ENCODE data around the gene COL4A4.

The COL4A4 gene

GRCh38 chr2:227029426-227030105, 134.4 kb downstream of the COL4A4 start:
- no peak for DNase-seq

GRCh38 chr2:227025510-227025909, 138.5 kb downstream of the COL4A4 start:
- no peak for DNase-seq

DNA sequence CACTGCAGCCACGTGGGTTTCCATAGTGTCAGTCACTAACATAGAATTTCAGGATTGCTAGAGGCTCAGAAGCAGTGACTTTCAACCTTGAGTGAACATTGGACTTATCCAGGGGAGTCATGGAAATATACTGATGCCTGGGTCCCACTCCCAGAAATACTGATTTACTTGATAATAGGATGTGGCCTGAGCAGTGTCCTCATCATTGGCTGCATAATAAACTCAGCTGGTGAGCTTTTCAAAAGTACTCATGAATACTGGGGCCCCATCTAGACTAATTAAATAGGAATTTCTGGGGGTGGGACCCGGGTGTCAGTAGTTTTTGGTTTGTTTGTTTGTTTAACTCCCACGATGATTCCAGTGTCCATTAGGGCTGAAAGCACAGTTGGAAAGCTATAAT, 141.4 kb downstream of the COL4A4 start:
- DNase-seq, result no peak

- no peak for DNase-seq
Measured at GRCh38 chr2:227020416-227020815, 143.6 kb downstream of the COL4A4 start.

GRCh38 chr2:227016894-227017293, 147.1 kb downstream of the COL4A4 start:
- no peak for DNase-seq

DNA sequence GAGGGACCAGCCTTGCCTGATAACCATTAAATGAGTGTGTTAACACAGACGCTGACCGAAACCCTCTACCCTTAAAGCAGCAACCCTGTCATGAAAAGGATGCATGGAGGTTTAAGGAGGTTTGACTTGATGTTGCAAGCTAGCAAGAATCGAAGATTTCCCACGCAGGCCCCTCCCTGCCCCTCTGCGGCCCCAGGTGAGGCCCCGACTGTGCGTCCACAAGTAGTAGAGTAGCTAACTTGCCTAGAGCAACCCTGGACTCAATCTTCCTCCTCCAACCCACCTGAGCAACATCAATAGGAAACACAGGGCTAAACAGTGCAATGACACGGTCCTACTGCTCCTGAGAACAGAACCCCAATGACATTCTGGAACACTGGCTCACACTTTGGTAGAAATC, 150.1 kb downstream of the COL4A4 start:
- no peak for DNase-seq

- DNase-seq, result no peak
Measured at GRCh38 chr2:227013330-227013729, 150.7 kb downstream of the COL4A4 start.

DNA sequence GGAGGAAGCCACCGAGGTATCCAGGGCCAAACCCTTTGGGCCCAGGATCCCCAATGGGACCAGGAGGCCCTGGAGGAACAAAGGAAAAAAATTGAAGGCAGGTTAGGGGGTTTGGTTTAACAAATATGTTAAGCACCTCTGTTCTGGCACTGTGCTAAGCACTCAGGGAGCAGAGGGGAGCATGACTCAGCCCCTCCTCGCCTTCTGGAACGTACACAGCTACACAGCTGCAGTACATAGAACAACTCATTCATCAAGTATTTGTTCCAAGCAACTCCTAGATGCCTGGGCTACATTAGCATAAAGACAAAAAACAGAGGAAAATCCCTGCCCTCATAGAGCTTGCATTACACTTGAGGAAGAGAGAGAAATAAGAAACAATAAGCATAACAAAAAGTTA, 153.6 kb downstream of the COL4A4 start:
- DNase-seq, result no peak

DNA sequence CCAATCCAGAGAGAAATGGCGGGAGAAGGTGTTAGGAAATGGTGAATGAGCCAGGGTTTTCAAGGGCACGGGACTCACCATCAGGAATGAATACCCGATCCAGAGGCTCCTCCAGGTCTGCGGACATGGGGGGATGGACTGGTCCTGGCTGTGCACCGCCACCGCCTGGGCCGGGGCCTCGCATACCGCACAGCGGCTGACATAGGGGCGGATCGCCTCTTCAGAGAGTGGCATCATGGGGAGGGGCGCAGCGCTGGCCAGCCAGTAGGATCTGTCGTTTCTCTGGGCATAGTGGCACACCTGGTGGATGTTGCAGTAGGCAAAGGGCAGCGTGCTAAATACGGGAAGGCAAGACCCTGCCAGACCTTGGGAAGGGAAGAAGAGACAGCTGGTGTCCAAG, 156.1 kb downstream of the COL4A4 start:
- no peak for DNase-seq

GRCh38 chr2:227007148-227007547, 156.9 kb downstream of the COL4A4 start:
- no peak for DNase-seq

DNA sequence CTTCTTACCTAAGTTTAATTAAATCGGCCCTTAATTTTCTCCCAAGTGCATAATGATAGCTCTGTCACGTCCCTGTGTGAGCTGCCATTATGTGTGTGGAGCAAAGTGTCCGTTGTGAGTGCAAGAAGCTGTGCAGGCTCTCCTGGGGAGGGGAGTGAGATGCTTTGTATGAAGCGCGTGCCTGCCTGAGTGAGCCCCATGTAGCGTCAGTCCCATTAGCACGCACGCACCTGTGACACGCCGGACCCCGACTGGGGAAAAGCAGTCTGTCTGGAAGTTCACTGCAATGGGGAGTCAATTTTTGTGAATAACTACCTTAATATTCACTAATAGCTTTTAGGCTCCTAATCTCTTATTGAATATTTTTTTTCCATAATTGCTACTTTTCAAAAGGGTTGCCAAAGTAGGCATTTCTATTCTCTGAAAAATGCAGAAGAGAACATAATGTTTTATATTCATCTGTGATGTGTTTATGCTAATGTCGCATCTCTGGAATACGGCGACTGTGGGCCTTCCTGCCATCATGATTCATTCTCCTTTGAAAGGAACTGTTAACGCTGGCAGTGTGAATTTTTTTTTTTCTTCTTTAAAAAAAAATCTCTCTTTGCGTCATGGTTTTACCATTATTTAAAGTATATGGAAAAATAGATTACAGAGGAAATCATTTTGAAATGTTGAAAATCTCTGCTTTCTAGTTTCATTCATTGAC, 157.7 kb downstream of the COL4A4 start:
- no peak for DNase-seq

DNA sequence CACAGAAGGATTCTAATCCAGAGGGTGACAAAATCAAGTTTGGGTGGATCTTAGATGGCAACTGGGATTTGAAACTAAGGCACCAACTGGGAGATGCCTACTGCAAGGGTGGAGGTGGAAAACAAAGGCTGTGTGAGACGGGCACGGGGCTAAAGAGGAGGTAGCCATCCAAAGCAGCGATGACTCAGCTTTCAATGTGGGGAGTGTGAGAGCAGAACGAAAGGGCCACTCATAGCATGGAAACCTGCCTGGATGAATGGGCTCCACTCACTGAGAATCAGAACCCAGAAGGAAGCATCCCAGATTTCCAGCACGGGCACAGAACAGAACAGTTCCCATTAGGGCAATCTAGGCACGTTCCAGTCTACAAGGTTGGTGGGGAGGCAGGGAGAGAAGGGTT, 159.5 kb downstream of the COL4A4 start:
- DNase-seq, result no peak

- DNase-seq, result no peak
Measured at GRCh38 chr2:227000123-227000522, 163.9 kb downstream of the COL4A4 start.

DNA sequence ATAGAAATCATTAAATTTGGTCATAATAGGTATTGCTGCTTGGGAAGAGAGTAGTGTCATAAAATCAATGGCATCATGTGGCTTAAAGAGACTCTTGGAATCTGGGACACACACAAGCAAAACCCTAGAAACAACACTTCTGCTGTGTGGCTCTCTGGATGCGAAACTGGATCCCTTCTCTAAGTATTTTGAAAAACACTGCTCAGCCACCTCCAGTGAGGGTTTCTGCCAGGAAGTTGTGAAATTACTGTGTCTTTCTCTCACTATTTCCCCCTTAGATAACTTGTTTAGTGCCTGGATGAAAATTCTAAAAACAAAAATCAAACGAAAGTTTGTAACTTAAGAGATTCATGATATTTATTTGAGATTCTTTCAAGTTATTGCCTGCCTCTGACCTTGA, 164.3 kb downstream of the COL4A4 start:
- no peak for DNase-seq

- DNase-seq, result peak; percentile 11
Measured at GRCh38 chr2:226995625-226996041, 168.4 kb downstream of the COL4A4 start.

- no peak for DNase-seq
Measured at GRCh38 chr2:226994775-226995174, 169.2 kb downstream of the COL4A4 start.

DNA sequence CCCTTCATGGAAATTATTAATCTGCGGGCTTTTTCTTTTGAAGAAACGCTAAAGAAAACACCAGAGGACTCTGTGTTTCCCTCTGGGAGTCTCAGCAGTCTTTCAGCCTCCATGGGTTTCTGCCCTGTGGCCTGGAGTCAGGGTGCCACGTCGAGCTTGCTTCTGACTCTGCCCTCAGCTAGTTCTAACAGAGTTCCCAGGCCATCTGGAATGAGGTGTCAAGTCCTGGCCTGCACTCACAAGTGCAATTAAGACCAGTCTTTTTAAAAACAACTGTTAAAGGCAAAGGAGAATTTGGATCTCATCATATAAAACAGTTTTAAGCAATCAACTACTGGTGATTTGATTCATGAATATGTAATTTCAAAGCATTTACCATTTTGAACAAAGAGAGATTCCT, 170.8 kb downstream of the COL4A4 start:
- DNase-seq, result no peak

DNA sequence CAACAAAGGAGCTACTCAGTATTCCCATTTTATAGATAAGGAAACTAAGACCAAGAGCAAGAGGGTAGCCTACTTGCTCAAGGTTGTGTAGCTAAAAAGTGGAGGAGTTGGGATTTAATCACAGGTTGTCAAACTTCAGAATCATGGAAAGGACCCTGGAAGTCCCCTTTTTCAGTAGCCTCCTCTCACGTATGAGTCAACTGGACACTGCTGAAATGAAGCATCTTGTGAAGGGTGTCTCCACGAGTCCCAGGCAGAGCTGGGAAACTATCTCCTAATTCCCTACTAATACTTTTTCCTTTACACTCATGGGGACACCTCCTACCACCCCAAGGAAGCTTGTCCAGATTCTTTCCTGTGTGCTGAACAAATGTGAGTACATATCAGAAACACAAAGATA, 172.3 kb downstream of the COL4A4 start:
- no peak for DNase-seq

DNA sequence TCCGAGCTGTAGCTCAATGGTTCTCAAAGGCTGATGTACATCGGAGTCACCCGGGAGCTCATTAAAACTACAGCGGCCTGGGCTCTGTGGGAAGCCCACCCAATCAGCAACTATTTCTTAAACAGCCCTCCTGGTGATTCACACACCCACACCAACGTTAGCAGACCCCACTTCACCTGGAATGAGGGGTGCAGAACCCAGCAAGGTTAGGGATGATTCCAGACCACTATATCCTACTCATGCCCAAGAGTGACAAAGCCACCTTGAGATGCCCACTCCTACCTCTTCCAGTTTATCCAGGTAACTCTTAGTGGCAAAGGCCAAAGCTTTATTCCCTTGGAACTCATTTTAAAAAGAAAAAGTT, 178.4 kb downstream of the COL4A4 start:
- no peak for DNase-seq

- DNase-seq, result peak; percentile 8
Measured at GRCh38 chr2:226984750-226985582, 179.0 kb downstream of the COL4A4 start.

- DNase-seq, result no peak
Measured at GRCh38 chr2:226983895-226984749, 179.9 kb downstream of the COL4A4 start.

DNA sequence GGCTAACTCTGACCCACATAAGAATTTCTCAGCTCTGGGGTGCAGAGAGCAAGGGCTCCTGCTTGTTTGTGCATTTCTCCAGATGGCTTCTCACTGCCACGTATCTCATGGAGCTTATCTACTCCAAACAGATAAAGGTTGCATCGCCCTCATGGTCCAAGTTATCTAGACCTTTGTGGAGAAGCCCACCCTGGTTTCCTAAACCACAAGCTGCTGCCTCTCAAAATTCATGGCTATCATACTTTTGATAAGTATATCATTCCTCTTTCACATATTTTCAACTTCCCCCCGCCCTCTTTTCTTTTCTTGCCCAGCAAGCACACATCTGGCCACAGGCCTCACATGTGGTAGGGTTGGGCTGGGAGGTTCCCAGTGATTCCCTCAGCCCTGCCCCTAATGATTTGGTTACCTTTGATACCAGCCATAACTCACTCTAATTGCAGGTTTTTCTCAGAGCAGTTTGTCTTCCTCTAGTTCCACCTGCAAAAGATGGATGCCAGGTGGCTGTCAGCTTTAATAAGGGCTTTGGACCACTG, 182.1 kb downstream of the COL4A4 start:
- no peak for DNase-seq

DNA sequence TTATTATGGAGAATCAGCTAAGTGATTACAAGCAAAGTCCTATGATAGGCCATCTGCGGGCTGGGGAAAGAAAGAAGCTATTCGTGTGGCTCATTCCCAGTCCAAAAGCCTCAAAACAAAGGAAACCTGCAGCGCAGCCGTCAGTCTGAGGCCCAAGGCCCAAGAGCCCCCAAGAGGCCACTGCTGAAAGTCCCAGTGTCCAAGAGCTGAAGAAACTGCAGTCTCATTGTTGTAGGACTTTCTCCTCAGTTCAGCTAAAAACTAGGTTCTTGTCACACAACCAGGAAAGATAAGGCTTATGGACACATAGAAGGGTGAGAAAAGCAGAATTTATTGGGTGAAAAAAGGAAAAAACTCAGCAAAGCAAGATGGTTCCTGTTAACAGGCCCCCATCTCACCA, 185.0 kb downstream of the COL4A4 start:
- no peak for DNase-seq
